Panc1 (cell line): ENCODE data around the gene MEAK7. TPM values are rescaled to one million over a fixed set of nuclear protein-coding genes. Genes with fewer than 3 reads are reported as not detected.

Experiments used
- ATAC-seq: fragments of 200-7000 bp; cut with Tn5 transposase; 2 replicates; pipeline ENCODE4 v1.9.1; 2020; ENCODE audit warnings: mild to moderate bottlenecking, moderate library complexity
- BruUV-seq: library from RNA; stranded (reverse); fragments of 400-500 nt; replicated peaks from 2 replicates; lab custom pipeline; 2021; lab: Mats Ljungman, UMichigan
- CTCF ChIA-PET: fragments of 300-600 bp; sonication (Branson Sonifier 250); formaldehyde crosslinking; loops from one replicate; lab custom pipeline; 2022; ENCODE audit warnings: antibody characterized with exemption; lab: Charles Lee
- POLR2A ChIA-PET: fragments of 300-600 bp; sonication (Branson Sonifier 250); formaldehyde crosslinking; loops from one replicate; lab custom pipeline; 2022; ENCODE audit warnings: antibody characterized with exemption; lab: Charles Lee
- DNase-seq: peaks from one replicate; pipeline ENCODE4 v3.0.0-alpha.2; 2010; ENCODE audit warnings: low read depth, low spot score
- H3K27ac ChIP-seq: 2 replicates; pipeline ENCODE4 v1.5.1; 2011; ENCODE audit warnings: mild to moderate bottlenecking, low read length, inconsistent platforms
- H3K27me3 ChIP-seq: fragments of 200-500 bp; sonication (Bioruptor generic); 2 replicates; pipeline ENCODE4 v1.6.0; 2014; ENCODE audit warnings: low read length, inconsistent platforms; ENCODE audit not compliant: control insufficient read depth, insufficient read depth
- H3K36me3 ChIP-seq: fragments of 200-500 bp; sonication (Bioruptor generic); 2 replicates; pipeline ENCODE4 v1.5.1; 2014; ENCODE audit warnings: inconsistent platforms, mild to moderate bottlenecking, low read length, moderate library complexity; ENCODE audit not compliant: control insufficient read depth, insufficient read depth
- H3K4me1 ChIP-seq: 2 replicates; pipeline ENCODE4 v1.5.1; 2011; ENCODE audit warnings: inconsistent platforms, mild to moderate bottlenecking, low read length, moderate library complexity; ENCODE audit not compliant: control insufficient read depth, insufficient read depth
- H3K4me3 ChIP-seq, 2 experiments: 2 replicates each; pipeline ENCODE4 v1.5.1; 2011 to 2012; ENCODE audit warnings: low read depth in 2 of 2, low read length in 2 of 2, mild to moderate bottlenecking in 2 of 2, inconsistent platforms in 1 of 2, moderate library complexity in 1 of 2
- H3K9me3 ChIP-seq: fragments of 200-500 bp; sonication (Bioruptor generic); 2 replicates; pipeline ENCODE4 v1.5.1; 2014; ENCODE audit warnings: low read depth, mild to moderate bottlenecking, inconsistent platforms, low read length, moderate library complexity; ENCODE audit not compliant: control insufficient read depth, insufficient read depth
- POLR2AphosphoS5 ChIP-seq: IDR thresholded peaks from 2 replicates; pipeline ENCODE4 v1.6.1; 2012; ENCODE audit warnings: mild to moderate bottlenecking, low read depth, low read length, moderate library complexity
- SIN3A ChIP-seq: IDR thresholded peaks from 2 replicates; pipeline ENCODE4 v1.6.1; 2012; ENCODE audit warnings: low read depth, mild to moderate bottlenecking, low read length, moderate library complexity, borderline replicate concordance; ENCODE audit not compliant: insufficient read depth
- TCF7L2 ChIP-seq: IDR thresholded peaks from 2 replicates; pipeline ENCODE4 v1.6.1; 2011; ENCODE audit warnings: mild to moderate bottlenecking, low read depth, low read length, inconsistent platforms
- in situ Hi-C: cut with HindIII; loops from 2 replicates; pipeline ENCODE4 v1.10.0; 2016; ENCODE audit warnings: low sequenced_read_pairs, low pct_unique_long_range_greater_than_20kb
- intact Hi-C: fragments of 100-400 bp; cut with micrococcal nuclease; formaldehyde crosslinking; loops from one replicate; pipeline ENCODE4 v1.10.0; 2022; ENCODE audit not compliant: unreplicated experiment
- total RNA-seq: library from RNA; stranded (reverse); gene quantifications from one replicate; pipeline ENCODE4 v1.2.1, GENCODE V29; 2021; ENCODE audit not compliant: unreplicated experiment
- TF ChIP-seq, protein P1 (sequence below), 2 experiments: IDR thresholded peaks; 2 replicates each; pipeline ENCODE4 v1.6.1; 2011 to 2012; ENCODE audit warnings: low read depth in 2 of 2, control low read depth in 1 of 2, low read length in 1 of 2, mild to moderate bottlenecking in 1 of 2, moderate library complexity in 1 of 2; ENCODE audit not compliant: insufficient read depth in 1 of 2
- TF ChIP-seq, protein P2 (sequence below): fragments of 450-650 bp; IDR thresholded peaks from 2 replicates; pipeline ENCODE4 v1.5.1; 2017; ENCODE audit warnings: mild to moderate bottlenecking

The MEAK7 gene
- total RNA-seq, 1 experiment from 2014 or later = 17.2 TPM

DNA sequence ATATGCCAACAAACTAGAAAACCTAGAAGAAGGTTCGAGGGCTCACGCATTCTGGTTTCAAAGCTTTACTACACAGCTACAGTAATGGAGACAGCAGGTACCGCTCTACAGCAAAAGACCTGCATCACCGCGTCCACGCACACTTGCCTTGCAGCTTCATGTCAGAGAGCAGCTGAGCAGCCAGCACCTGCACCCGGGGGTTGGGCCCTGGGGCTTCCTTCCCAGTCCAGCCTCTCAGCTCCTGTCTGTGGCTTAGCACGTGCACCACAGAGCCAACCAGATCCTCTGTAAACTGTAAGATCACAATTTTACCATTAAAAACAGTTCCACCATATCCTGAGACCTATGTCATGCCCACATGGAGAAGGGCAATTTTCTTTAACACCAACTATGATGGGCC is 15.3 kb downstream of the MEAK7 start:
- CTCF ChIA-PET = interaction anchor here (0.6 kb wide), 1 partner anchor 376 kb away, joined by 3 read pairs; no protein-coding TSS in a partner anchor
- H3K36me3 ChIP-seq = peaks cover 3% of the 10 kb centered on the region; the same call in 1 of the 2 replicates
- POLR2A ChIA-PET = no interaction called here

DNA sequence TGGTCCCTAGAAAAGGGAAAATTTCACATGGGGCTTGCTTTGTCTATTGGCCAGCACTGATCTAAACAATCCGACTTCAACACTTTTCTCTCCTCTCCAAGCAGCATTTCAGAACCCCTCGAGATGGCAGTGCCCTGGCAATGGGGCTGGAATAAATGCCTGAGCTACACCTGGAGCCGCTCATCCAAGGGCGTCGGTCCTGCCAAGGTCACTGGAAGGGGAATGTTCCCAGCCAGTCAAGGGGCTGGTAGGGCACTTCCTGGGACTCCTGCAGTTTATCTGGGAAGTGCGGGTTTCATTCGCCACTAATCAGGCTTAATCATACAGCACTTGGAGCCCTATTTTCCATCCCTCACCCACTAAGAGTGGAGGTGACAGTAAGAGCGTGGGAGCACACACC is 17.1 kb downstream of the MEAK7 start:
- H3K36me3 ChIP-seq = no peaks in the 10 kb centered on the region; the same call in 1 of the 2 replicates
- H3K4me3 ChIP-seq = no peak overlapping the region
- no peaks in the 10 kb centered on the region for H3K27me3 ChIP-seq
- POLR2A ChIA-PET = no interaction called here
- TF ChIP-seq, protein P1, sequence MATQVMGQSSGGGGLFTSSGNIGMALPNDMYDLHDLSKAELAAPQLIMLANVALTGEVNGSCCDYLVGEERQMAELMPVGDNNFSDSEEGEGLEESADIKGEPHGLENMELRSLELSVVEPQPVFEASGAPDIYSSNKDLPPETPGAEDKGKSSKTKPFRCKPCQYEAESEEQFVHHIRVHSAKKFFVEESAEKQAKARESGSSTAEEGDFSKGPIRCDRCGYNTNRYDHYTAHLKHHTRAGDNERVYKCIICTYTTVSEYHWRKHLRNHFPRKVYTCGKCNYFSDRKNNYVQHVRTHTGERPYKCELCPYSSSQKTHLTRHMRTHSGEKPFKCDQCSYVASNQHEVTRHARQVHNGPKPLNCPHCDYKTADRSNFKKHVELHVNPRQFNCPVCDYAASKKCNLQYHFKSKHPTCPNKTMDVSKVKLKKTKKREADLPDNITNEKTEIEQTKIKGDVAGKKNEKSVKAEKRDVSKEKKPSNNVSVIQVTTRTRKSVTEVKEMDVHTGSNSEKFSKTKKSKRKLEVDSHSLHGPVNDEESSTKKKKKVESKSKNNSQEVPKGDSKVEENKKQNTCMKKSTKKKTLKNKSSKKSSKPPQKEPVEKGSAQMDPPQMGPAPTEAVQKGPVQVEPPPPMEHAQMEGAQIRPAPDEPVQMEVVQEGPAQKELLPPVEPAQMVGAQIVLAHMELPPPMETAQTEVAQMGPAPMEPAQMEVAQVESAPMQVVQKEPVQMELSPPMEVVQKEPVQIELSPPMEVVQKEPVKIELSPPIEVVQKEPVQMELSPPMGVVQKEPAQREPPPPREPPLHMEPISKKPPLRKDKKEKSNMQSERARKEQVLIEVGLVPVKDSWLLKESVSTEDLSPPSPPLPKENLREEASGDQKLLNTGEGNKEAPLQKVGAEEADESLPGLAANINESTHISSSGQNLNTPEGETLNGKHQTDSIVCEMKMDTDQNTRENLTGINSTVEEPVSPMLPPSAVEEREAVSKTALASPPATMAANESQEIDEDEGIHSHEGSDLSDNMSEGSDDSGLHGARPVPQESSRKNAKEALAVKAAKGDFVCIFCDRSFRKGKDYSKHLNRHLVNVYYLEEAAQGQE (IDR thresholded peaks at IDR 0.05; ENCODE audit: insufficient read depth in 1 of 2, low read depth in 2 of 2, low read length in 1 of 2) = no peak
- no peak for TF ChIP-seq POLR2AphosphoS5
- TF ChIP-seq SIN3A = no peak
- TF ChIP-seq, protein P2, sequence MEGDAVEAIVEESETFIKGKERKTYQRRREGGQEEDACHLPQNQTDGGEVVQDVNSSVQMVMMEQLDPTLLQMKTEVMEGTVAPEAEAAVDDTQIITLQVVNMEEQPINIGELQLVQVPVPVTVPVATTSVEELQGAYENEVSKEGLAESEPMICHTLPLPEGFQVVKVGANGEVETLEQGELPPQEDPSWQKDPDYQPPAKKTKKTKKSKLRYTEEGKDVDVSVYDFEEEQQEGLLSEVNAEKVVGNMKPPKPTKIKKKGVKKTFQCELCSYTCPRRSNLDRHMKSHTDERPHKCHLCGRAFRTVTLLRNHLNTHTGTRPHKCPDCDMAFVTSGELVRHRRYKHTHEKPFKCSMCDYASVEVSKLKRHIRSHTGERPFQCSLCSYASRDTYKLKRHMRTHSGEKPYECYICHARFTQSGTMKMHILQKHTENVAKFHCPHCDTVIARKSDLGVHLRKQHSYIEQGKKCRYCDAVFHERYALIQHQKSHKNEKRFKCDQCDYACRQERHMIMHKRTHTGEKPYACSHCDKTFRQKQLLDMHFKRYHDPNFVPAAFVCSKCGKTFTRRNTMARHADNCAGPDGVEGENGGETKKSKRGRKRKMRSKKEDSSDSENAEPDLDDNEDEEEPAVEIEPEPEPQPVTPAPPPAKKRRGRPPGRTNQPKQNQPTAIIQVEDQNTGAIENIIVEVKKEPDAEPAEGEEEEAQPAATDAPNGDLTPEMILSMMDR = no peak
- TF ChIP-seq TCF7L2 = no peak
- in situ Hi-C loops (no loop called here), intact Hi-C loops (loop anchor here (10.0 kb wide), 1 partner anchor 303 kb away; the partner anchor contains the start of gene TAF1C)
- BruUV-seq = no TSS peak
- no peak for ATAC-seq
- no peaks in the 10 kb centered on the region for H3K9me3 ChIP-seq
- DNase-seq = no peak
- CTCF ChIA-PET = interaction anchor here (0.6 kb wide), 2 partner anchors 134 to 291 kb away, joined by 3 to 9 read pairs; no protein-coding TSS in a partner anchor
- H3K4me1 ChIP-seq = no peaks in the 10 kb centered on the region
- H3K27ac ChIP-seq = no peak overlapping the region

More for the DNA sequence above, 15.3 kb downstream of the MEAK7 start:
- no peaks in the 10 kb centered on the region for H3K4me1 ChIP-seq
- H3K27ac ChIP-seq = no peak overlapping the region
- peaks cover 3% of the 10 kb centered on the region; the same call in 1 of the 2 replicates for H3K9me3 ChIP-seq
- in situ Hi-C loops (no loop called here), intact Hi-C loops (loop anchor here (10.0 kb wide), 1 partner anchor 304 kb away; the partner anchor contains the start of gene TAF1C)
- H3K4me3 ChIP-seq = no peak overlapping the region
- no peak; the same call in 1 of the 2 replicates for ATAC-seq
- no TSS peak for BruUV-seq
- TF ChIP-seq, protein P2 = no peak
- TF ChIP-seq, protein P1 (IDR thresholded peaks at IDR 0.05; ENCODE audit: insufficient read depth in 1 of 2, low read depth in 2 of 2, low read length in 1 of 2) = no peak
- TF ChIP-seq TCF7L2 (no peak), POLR2AphosphoS5 (no peak), SIN3A (no peak)
- DNase-seq = no peak
- H3K27me3 ChIP-seq = no peaks in the 10 kb centered on the region
